HG03159 (cell line): ENCODE data around the gene SLC35A2.
"Not testable (repeated sequence)": the region's sequence is repeated elsewhere in the genome, so short reads cannot be mapped to it uniquely, and the experiment has no call there.

Experiments used
- ATAC-seq: cut with Tn5 transposase; IDR thresholded peaks from one replicate; pipeline ENCODE4 v1.9.1; 2021; ENCODE audit warnings: mild to moderate bottlenecking, moderate library complexity; ENCODE audit not compliant: unreplicated experiment

SLC35A2 gene

GRCh38 chrX:48903290-48903689 lies 8.2 kb downstream of the SLC35A2 start:
- ATAC-seq = no peak

GRCh38 chrX:48902776-48903175 lies 8.7 kb downstream of the SLC35A2 start:
- no peak for ATAC-seq

DNA sequence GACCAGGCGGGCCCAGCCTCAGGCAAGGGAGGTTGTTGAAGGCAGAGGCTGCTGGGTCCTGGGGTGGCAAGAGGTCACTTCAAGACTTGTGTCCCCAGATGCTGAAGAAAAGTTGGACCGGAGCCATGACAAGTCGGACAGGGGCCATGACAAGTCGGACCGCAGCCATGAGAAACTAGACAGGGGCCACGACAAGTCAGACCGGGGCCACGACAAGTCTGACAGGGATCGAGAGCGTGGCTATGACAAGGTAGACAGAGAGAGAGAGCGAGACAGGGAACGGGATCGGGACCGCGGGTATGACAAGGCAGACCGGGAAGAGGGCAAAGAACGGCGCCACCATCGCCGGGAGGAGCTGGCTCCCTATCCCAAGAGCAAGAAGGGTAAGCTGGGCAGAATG lies 9.3 kb downstream of the SLC35A2 start:
- ATAC-seq = no peak

DNA sequence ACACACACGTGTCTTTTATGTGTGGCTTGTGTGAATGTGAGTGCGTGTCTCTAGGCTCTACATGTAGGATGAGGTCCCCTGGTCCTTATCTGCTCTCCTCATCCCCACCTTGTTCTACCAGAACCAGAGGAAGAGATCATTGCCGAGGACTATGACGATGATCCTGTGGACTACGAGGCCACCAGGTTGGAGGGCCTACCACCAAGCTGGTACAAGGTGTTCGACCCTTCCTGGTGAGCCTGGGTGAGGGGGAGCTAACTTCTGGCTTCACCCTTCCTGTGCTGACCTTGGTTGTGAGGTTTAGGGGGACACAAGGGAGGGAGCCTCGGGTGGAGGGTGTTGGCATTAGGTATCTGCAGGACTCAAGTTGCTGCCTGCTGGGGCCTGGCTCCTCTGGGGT lies 10.4 kb downstream of the SLC35A2 start:
- ATAC-seq = no peak

DNA sequence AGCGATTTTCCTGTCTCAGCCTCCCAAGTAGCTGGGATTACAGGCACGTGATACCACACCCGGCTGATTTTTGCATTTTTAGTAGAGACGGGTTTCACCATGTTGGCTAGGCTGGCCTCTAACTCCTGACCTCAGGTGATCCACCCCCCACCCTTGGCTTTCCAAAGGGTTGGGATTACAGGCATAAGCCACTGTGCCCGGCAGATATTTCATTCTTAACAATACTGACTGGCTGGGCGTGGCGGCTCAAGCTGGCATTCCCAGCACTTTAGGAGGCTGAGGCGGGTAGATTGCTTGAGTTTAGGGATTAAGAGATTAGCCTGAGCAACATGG lies 12.4 kb downstream of the SLC35A2 start:
- ATAC-seq = no peak

DNA sequence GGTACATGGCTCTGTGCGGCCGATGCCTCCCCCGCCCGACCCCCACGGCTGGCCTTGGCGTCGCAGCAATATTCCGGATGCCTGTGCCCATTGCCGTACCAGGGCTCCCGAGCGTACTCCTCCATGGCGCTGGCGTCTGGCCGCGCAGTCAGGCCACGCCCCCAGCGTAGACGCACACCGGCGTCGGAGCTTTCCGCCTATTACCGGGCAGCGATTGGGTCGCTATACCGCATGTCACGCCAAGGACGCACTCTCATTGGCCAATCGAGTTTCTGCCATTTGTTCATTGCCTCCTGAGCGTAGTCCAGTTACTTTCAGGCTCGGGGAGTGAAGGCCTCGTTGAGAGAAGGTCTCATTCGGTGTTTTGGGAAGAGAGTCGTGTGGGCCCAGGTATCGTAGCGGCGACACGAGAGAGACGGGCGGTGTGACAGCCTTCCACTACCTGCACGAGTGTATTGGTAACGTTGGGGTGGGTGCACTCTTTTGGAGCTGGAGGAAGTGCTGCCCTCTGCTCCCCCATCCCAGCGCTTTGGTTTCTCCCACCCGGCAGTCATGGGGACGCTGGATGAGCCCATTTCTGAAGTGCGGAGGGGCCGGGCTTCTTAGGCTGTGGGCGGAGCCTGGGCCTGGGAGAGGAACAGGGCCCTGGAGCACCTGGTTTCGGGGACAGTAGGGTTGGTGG lies 13.7 kb downstream of the SLC35A2 start, which contains the start of the genes PQBP1 and TIMM17B:
PQBP1 (plus strand) TSS at position 306 of the 682 bp plus-strand sequence. CDS start 580 bp downstream, outside the sequence.
TIMM17B (minus strand) TSS at position 144 of the 682 bp plus-strand sequence; CDS start at position 125, 19 bp downstream.
- ATAC-seq = peak; percentile 78

GRCh38 chrX:48897157-48897624 lies 14.3 kb downstream of the SLC35A2 start:
- no peak for ATAC-seq

DNA sequence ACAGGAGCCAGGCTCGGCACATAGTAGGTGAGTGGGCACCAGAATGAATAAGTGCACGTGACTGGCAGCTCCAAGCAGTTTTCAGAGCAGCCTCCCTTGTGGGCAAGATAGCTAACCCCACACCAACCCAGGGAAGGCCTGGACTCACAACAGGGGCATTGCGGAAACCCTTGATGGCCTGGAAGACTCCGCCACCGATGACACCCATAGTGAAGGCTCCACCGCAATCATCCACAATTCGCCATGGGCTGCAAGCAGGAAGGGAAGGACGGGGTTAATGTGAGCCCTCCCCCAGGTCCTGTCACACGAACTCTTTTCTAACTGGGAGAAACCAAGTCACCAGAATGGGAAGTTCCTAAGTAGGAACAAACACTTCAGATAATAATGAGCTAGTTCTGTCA lies 14.8 kb downstream of the SLC35A2 start:
- ATAC-seq = no peak

- ATAC-seq = no peak
These were observed 16.6 kb downstream of the SLC35A2 start for GRCh38 chrX:48894891-48895290.

GRCh38 chrX:48893556-48894348 lies 17.7 kb downstream of the SLC35A2 start:
- no peak for ATAC-seq

DNA sequence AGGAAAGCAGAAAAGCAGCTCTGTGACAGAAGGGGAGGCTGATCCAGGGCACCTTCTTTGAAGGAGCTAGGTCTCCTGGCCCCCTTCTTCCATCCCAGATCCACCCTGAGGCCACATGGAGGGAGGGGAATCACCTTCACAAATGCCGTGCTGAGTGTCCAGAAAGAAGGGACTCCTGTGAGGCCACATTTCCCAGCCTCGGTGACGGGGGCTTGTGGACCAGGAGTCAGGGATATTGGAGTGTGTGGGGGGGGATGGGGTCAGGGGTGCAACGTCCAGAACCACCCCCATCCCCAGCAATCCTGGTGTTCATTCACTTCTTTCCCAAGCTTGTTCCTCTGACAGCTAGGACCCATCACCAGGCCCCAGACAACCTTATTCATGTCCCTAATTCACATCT lies 18.6 kb downstream of the SLC35A2 start:
- ATAC-seq = no peak

DNA sequence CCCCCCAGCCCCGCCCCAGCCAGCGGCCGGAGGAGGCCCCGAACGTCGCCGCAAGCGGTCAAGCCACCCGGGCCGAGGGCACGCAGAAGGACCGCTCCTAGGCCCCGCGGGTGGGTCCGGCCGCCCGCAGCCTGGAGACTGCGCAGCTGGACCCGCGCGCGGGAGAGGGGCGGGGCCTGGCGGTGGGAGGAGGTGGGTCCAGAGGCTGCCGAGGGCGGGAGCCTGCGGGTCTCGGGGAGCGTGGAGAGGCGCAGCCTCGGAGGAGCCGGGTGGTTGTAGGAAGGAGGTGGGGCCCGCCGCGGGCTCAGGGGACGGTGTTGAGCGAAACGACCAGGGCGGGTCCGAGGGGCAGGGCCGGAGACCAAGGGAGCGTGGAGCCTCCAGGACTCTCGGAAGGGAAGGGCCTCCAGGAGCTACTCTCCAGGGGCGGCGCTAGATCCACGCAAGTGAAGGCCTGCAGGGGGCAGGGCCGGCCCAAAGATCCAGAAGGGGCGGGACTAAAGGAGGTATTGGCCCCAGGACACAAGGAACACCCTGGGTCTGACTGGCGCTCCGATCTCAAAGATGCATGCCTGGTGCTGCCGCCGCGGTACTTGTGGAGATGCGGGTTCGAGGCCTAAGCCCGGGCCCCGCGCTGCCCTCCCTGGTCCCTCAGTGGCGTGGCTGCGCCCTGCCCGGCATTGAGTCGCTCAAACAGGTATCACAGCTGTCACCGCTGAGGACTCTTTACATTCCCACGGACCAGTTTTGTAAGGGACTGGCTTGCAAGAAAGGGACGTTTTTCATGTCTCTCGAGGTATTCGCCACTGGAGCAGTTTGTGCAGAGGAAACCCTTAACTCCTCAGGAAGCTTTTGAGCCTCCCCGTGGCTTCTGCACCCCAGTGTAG lies 19.8 kb downstream of the SLC35A2 start:
- ATAC-seq = peak; percentile 63

GRCh38 chrX:48890934-48891401 lies 20.5 kb downstream of the SLC35A2 start:
- ATAC-seq = peak; percentile 41

DNA sequence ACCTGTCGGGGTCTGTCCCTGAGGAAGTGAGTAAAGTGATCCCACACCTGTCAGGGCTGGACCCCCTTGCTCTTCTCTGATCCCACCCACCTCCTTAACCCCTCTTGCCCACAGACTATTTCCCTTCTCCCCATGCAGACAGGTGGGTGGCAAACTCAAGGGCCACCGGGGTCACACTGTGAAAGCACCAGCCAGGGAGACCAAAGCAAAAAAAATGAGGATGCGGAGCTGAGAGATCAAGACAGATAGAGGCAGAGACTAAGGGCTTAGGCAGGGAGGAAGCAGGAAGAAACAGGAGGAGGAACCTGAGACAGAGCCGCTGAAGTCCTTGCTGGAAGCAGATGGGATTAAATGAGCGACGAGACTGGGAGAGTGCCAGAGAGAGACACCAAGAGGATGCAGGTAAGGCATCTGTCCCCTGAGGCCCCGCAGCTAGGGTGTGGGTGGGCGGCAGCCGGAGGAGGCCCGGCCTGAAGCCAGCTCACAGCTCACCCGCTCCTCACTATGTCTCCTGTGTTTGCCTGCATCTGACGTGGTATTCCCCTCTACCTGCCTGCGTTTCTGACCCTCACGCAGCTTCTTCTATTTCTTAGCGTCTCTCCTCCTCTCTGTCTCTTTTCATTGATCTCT lies 21.0 kb downstream of the SLC35A2 start:
- ATAC-seq = no peak

DNA sequence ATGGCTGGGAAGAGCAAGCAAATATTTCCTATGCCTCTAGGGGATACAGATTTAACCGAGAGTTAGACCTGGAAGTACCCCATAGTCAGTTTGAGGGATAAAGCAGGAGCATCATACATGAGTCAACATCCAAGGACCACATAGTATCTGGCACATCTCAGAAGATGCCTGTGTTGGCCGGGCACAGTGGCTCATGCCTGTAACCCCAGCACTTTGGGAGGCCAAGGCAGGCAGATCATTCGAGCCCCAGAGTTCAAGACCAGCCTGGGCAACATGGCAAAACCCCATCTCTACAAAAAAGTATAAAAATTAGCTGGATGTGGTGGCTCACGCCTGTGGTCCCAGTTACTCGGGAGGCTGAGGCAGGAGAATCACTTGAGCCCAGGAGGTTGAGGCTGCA lies 24.9 kb downstream of the SLC35A2 start:
- ATAC-seq = not testable (repeated sequence)

- ATAC-seq = no peak
These were observed 27.7 kb downstream of the SLC35A2 start for GRCh38 chrX:48883729-48884128.

DNA sequence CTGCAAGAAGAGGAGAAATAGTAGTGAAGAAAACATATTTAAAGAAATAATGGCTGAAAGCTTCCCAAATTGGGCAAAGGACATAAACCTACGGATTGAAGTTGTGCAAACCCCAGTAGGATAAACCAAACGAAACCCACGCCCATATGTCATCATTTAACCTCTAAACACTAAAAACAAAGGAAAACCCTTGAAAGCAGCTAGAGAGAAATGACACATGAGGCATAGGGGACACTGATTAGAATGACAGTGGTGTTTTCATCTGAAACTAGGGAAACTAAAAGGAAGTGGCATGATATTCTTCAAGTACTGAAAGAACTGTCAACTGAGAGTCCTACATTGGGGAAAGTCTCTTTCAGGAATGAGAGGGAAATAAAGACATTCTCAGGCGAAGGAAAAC lies 34.5 kb downstream of the SLC35A2 start:
- ATAC-seq = not testable (repeated sequence)

DNA sequence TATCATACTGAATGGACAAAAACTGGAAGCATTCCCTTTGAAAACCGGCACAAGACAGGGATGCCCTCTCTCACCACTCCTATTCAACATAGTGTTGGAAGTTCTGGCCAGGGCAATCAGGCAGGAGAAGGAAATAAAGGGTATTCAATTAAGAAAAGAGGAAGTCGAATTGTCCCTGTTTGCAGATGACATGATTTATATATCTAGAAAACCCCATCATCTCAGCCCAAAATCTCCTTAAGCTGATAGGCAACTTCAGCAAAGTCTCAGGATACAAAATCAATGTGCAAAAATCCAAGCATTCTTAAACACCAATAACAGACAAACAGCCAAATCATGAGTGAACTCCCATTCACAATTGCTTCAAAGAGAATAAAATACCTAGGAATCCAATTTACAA lies 39.4 kb downstream of the SLC35A2 start:
- ATAC-seq = not testable (repeated sequence)

DNA sequence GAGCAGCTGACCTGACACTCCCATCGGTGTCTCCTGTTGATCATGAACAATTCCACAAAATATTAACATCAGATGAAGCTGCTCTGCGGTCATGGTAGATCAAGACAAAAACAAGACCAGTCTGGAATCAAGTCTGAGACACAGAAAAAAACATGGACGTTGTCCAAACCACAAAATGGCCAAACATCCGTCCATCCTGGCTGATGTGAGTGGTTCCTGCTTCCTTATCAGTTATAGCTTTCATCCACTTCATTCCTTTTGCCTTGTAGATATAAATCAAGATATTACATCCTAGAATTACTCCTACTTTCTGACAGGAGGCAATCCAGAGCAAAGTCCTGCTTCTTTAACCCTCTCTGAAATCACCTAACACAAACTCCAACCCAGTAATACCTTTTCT lies 47.2 kb downstream of the SLC35A2 start:
- ATAC-seq = no peak

DNA sequence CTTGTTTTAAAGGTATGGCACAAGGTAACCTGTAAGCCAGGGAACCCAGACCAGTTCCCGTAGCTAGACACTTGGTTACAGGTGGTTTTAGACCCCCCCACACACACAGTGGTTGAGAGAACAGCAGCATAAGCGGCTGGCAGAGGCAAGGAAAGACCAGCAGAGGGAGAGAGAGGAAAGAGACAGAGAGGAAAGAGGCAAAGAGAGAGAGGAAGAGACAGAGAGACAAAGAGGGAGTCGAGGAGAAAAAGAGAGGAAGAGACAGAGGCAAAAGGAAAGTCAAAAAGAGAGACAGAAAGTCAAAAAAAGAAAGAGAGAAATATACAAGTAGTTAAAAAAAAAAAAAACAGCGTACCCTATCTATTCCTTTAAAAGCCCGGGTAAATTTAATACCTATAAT lies 56.5 kb downstream of the SLC35A2 start:
- no peak for ATAC-seq
